Measurements from ENCODE around the gene LRP5. TPM values are rescaled to one million over a fixed set of nuclear protein-coding genes. Genes with fewer than 3 reads are reported as not detected.

Gene LRP5
- total RNA-seq, 4 donors from 2014 or later: 19.1 to 86.2 (median 43.9) TPM

DNA sequence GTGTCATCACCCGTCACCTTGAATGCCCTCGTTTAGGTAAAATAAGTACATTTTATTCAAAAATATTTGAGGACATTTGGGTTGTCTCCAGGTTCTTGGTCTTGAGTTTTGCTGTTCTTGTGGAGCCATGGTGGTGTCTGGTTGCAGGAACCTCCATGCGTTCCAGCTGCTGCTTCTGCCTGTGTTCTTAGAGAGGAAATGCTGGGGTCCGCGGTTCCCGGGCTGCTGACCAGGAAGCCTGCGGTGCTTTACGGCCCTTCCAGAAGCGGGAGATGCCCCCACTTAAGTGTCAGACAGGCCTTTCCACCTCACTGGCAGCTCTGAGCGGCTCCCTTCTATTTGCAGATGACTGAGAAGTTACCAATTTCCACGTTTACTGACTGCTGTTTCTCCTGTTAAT lies 66.8 kb downstream of the LRP5 start:
- Histone ChIP-seq H3K27me3 (no peaks in the 10 kb centered on the region), H3K4me3 (no peak overlapping the region), H3K36me3 (no peaks in the 10 kb centered on the region), H3K4me1 (peaks cover 0 to 21% of the 10 kb centered on the region in 2 donors), H3K9me3 (no peaks in the 10 kb centered on the region), H3K27ac (no peak overlapping the region)
- TF ChIP-seq, protein P1, sequence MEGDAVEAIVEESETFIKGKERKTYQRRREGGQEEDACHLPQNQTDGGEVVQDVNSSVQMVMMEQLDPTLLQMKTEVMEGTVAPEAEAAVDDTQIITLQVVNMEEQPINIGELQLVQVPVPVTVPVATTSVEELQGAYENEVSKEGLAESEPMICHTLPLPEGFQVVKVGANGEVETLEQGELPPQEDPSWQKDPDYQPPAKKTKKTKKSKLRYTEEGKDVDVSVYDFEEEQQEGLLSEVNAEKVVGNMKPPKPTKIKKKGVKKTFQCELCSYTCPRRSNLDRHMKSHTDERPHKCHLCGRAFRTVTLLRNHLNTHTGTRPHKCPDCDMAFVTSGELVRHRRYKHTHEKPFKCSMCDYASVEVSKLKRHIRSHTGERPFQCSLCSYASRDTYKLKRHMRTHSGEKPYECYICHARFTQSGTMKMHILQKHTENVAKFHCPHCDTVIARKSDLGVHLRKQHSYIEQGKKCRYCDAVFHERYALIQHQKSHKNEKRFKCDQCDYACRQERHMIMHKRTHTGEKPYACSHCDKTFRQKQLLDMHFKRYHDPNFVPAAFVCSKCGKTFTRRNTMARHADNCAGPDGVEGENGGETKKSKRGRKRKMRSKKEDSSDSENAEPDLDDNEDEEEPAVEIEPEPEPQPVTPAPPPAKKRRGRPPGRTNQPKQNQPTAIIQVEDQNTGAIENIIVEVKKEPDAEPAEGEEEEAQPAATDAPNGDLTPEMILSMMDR (IDR thresholded peaks at IDR 0.05): no peak
- intact Hi-C loops (cut with DNase I; ENCODE audit: low total_unique reads): no loop called here
- DNase-seq: no peak

DNA sequence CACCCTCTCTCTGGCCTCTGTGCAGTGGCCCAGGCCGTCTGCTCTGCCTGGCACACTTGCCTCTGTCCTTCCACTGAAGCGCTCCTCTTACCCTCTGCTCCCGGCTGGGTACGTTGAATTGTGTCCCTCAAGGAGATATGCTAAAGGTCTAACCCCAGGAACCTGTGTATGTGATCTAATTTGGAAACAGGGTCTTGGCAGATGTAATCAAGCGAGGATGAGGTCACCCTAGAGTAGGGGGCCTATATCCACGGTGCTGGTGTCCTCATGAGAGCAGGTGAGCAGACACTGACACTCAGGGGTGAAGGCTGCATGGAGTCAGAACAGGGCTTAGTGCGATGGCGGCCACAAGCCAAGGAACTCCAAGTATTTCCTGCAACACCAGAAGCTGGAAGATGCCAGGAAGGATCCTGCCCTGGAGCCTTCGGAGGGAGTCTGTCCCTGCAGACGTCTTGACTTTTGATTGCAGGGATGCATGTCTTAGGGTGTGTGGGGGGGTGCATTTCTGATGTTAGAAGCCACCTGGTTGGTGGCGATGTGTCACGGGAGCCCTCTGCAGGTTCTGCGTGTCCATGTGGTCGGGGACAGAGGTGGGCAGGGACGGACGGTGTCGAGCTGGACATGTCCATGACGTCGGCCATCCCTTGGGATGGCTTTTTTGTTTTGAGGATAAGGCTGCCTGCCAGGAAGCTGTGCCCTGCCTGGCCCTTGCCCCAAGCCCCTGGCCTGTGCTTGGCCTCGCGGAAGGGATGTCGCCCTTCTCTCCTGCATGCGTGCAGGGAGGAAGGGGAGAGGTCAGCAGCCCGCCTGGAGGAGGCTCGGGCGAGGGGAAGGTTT lies 68.6 kb downstream of the LRP5 start:
- Histone ChIP-seq H3K9me3 (no peaks in the 10 kb centered on the region), H3K4me1 (peaks cover 0 to 13% of the 10 kb centered on the region in 2 donors), H3K36me3 (no peaks in the 10 kb centered on the region), H3K27me3 (no peaks in the 10 kb centered on the region), H3K4me3 (peak overlapping the region in 1 of 2 donors; percentile 1), H3K27ac (peak overlapping the region; percentile 47 to 51)
- no peak for TF ChIP-seq POLR2A (IDR thresholded peaks at IDR 0.05)
- TF ChIP-seq, protein P1 (IDR thresholded peaks at IDR 0.05): peak in 3 of 4 experiments; percentile 8 to 11 (median 10)
- intact Hi-C loops (cut with DNase I; ENCODE audit: low total_unique reads): loop anchor here (10.0 kb wide), 1 partner anchor 66 kb away; the partner anchor contains the start of gene LRP5
- peak in 1 of 2 donors; percentile 49 for DNase-seq

- peak overlapping the region; percentile 40 to 51 for H3K27ac ChIP-seq
- H3K27me3 ChIP-seq: no peaks in the 10 kb centered on the region
- peaks cover 0 to 13% of the 10 kb centered on the region in 2 donors for H3K4me1 ChIP-seq
- no peak for TF ChIP-seq POLR2A (IDR thresholded peaks at IDR 0.05)
- TF ChIP-seq, protein P1 (IDR thresholded peaks at IDR 0.05): no peak
- intact Hi-C loops (cut with DNase I; ENCODE audit: low total_unique reads): loop anchor here (10.0 kb wide), 1 partner anchor 67 kb away; the partner anchor contains the start of gene LRP5
- no peak for DNase-seq
- H3K36me3 ChIP-seq: no peaks in the 10 kb centered on the region
- H3K4me3 ChIP-seq: peak overlapping the region in 1 of 2 donors; percentile 1
- no peaks in the 10 kb centered on the region for H3K9me3 ChIP-seq
These were observed 69.3 kb downstream of the LRP5 start for GRCh38 chr11:68381716-68382115.

GRCh38 chr11:68382358-68382998 lies 70.1 kb downstream of the LRP5 start:
- Histone ChIP-seq H3K27ac (no peak overlapping the region), H3K27me3 (no peaks in the 10 kb centered on the region), H3K4me3 (no peak overlapping the region), H3K9me3 (no peaks in the 10 kb centered on the region), H3K4me1 (peaks cover 0 to 13% of the 10 kb centered on the region in 2 donors), H3K36me3 (no peaks in the 10 kb centered on the region)
- TF ChIP-seq, protein P1 (IDR thresholded peaks at IDR 0.05): no peak
- no peak for TF ChIP-seq POLR2A (IDR thresholded peaks at IDR 0.05)
- intact Hi-C loops (cut with DNase I; ENCODE audit: low total_unique reads): loop anchor here (10.0 kb wide), 1 partner anchor 68 kb away; the partner anchor contains the start of gene LRP5
- DNase-seq: no peak
